ENCODE results near the gene CES5A.
A peak's percentile ranks its signal among the peaks of the same experiment; 100 is the strongest.
"Not testable (repeated sequence)": the region's sequence is repeated elsewhere in the genome, so short reads cannot be mapped to it uniquely, and the experiment has no call there.

CES5A gene

GRCh38 chr16:55828680-55829079 is 46.5 kb downstream of the CES5A start:
- no peak for DNase-seq

GRCh38 chr16:55825115-55825728 is 50.0 kb downstream of the CES5A start:
- no peak for DNase-seq

GRCh38 chr16:55824473-55825000 is 50.6 kb downstream of the CES5A start:
- no peak for DNase-seq

- no peak for DNase-seq
These were observed 52.8 kb downstream of the CES5A start for GRCh38 chr16:55822280-55822810.

GRCh38 chr16:55821210-55821609 is 54.0 kb downstream of the CES5A start:
- DNase-seq: no peak

- no peak for DNase-seq
These were observed 54.6 kb downstream of the CES5A start for GRCh38 chr16:55820615-55821014.

GRCh38 chr16:55817236-55817912 is 57.8 kb downstream of the CES5A start:
- peak in 1 of 2 donors; percentile 8 for DNase-seq

GRCh38 chr16:55816222-55816621 is 59.0 kb downstream of the CES5A start:
- DNase-seq: peak in 1 of 2 donors; percentile 8

GRCh38 chr16:55815320-55815719 is 59.9 kb downstream of the CES5A start:
- DNase-seq: peak in 1 of 2 donors; percentile 14

- DNase-seq: not testable (repeated sequence)
These were observed 61.0 kb downstream of the CES5A start for GRCh38 chr16:55814174-55814573.

- peak in 1 of 2 donors; percentile 4 for DNase-seq
These were observed 61.4 kb downstream of the CES5A start for GRCh38 chr16:55813730-55814129.

GRCh38 chr16:55812951-55813350 is 62.2 kb downstream of the CES5A start:
- peak in 1 of 2 donors; percentile 10 for DNase-seq

GRCh38 chr16:55811811-55812210 is 63.4 kb downstream of the CES5A start:
- DNase-seq: peak in 1 of 2 donors; percentile 7

GRCh38 chr16:55810451-55810961 is 64.7 kb downstream of the CES5A start:
- DNase-seq: no peak

GRCh38 chr16:55809851-55810250 is 65.3 kb downstream of the CES5A start:
- DNase-seq: no peak

GRCh38 chr16:55809386-55809785 is 65.8 kb downstream of the CES5A start:
- DNase-seq: no peak

GRCh38 chr16:55808286-55808685 is 66.9 kb downstream of the CES5A start:
- DNase-seq: not testable (repeated sequence)

GRCh38 chr16:55805104-55805503 is 70.1 kb downstream of the CES5A start:
- not testable (repeated sequence) for DNase-seq

GRCh38 chr16:55803681-55804080 is 71.5 kb downstream of the CES5A start:
- not testable (repeated sequence) for DNase-seq
